ENCODE results near the gene KCTD7. TPM values are rescaled to one million over a fixed set of nuclear protein-coding genes. Genes with fewer than 3 reads are reported as not detected.
"Not testable (repeated sequence)": the region's sequence is repeated elsewhere in the genome, so short reads cannot be mapped to it uniquely, and the experiment has no call there.

KCTD7 gene
- total RNA-seq, 1 donor from 2014 or later = 14.6 TPM

GRCh38 chr7:66682350-66683093 is 53.8 kb downstream of the KCTD7 start:
- no peak overlapping the region for H3K27ac Mint-ChIP-seq (ENCODE audit: unreplicated experiment)
- H3K9me3 Mint-ChIP-seq (ENCODE audit: unreplicated experiment) = no peaks in the 10 kb centered on the region
- peaks cover 4% of the 10 kb centered on the region for H3K36me3 Mint-ChIP-seq (ENCODE audit: low read depth, unreplicated experiment)
- TF ChIP-seq, protein P1, sequence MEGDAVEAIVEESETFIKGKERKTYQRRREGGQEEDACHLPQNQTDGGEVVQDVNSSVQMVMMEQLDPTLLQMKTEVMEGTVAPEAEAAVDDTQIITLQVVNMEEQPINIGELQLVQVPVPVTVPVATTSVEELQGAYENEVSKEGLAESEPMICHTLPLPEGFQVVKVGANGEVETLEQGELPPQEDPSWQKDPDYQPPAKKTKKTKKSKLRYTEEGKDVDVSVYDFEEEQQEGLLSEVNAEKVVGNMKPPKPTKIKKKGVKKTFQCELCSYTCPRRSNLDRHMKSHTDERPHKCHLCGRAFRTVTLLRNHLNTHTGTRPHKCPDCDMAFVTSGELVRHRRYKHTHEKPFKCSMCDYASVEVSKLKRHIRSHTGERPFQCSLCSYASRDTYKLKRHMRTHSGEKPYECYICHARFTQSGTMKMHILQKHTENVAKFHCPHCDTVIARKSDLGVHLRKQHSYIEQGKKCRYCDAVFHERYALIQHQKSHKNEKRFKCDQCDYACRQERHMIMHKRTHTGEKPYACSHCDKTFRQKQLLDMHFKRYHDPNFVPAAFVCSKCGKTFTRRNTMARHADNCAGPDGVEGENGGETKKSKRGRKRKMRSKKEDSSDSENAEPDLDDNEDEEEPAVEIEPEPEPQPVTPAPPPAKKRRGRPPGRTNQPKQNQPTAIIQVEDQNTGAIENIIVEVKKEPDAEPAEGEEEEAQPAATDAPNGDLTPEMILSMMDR (IDR thresholded peaks at IDR 0.05; ENCODE audit: unreplicated experiment) = no peak
- H3K4me1 Mint-ChIP-seq (ENCODE audit: unreplicated experiment) = peaks cover 6% of the 10 kb centered on the region
- H3K27me3 Mint-ChIP-seq (ENCODE audit: unreplicated experiment) = peaks cover 3% of the 10 kb centered on the region
- peak overlapping the region; percentile 90 for H3K4me3 Mint-ChIP-seq (ENCODE audit: unreplicated experiment)
- DNase-seq (ENCODE audit: low spot score) = peak; percentile 45

DNA sequence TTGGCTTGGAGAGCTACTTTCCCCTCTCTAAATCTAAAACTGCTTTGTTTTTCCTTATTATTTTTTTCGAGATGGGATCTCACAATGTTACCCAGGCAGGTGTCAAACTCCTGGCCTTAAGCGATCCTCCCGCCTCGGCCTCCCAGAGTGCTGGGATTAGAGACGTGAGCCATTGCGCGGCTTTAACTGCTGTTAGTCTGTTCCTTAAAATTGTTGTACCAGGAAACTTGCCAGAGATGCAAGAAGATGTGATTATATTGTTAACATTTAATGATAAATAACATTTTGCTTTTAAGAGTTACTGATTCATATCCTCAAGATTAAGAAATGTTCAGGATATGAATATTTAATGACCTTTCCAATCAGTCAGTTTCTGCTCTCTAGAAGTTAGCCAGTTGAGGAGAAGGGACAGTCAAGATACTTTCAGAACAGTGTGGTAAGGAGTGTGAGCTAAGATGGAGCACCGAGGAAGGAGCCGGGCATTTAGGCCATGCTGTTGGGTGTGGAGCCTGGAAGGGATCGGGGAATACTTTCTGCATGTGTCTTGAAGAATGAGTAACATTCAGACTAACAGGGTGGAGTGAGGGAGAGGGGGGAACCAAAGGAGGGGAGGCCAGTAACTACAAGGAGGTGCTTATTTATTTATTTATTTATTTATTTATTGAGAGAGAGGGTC is 54.6 kb downstream of the KCTD7 start:
- not testable (repeated sequence) for H3K27ac Mint-ChIP-seq (ENCODE audit: unreplicated experiment); H3K36me3 Mint-ChIP-seq (ENCODE audit: low read depth, unreplicated experiment); H3K4me1 Mint-ChIP-seq (ENCODE audit: unreplicated experiment); H3K27me3 Mint-ChIP-seq (ENCODE audit: unreplicated experiment); DNase-seq (ENCODE audit: low spot score); H3K9me3 Mint-ChIP-seq (ENCODE audit: unreplicated experiment)
- H3K4me3 Mint-ChIP-seq (ENCODE audit: unreplicated experiment) = peak overlapping the region; percentile 74

- TF ChIP-seq, protein P1 (IDR thresholded peaks at IDR 0.05; ENCODE audit: unreplicated experiment) = no peak
- no peak overlapping the region for H3K27ac Mint-ChIP-seq (ENCODE audit: unreplicated experiment)
- DNase-seq (ENCODE audit: low spot score) = no peak
- peaks cover 6% of the 10 kb centered on the region for H3K4me1 Mint-ChIP-seq (ENCODE audit: unreplicated experiment)
- H3K36me3 Mint-ChIP-seq (ENCODE audit: low read depth, unreplicated experiment) = peaks cover 4% of the 10 kb centered on the region
- no peaks in the 10 kb centered on the region for H3K9me3 Mint-ChIP-seq (ENCODE audit: unreplicated experiment)
- peaks cover 2% of the 10 kb centered on the region for H3K27me3 Mint-ChIP-seq (ENCODE audit: unreplicated experiment)
- peak overlapping the region; percentile 42 for H3K4me3 Mint-ChIP-seq (ENCODE audit: unreplicated experiment)
Measured at GRCh38 chr7:66683770-66684123, 55.1 kb downstream of the KCTD7 start.

DNA sequence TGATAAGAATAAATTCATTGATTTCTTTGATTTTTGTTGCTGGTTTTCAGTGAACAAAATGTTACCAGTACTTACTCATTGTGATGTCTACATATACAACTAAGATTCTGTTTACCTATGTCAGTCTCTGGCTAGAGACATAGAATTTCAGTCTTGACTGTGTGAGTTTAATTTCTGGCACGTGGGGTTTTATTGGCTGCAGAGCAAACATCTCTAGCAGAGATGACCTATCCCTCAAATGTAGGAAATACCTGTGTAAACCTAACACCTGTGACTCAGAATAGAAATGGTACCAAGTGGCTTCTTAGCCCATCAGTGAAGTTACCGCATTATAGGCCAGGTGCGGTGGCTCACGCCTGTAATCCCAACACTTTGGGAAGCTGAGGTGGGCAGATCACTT is 57.0 kb downstream of the KCTD7 start:
- not testable (repeated sequence) for H3K4me3 Mint-ChIP-seq (ENCODE audit: unreplicated experiment); DNase-seq (ENCODE audit: low spot score); H3K4me1 Mint-ChIP-seq (ENCODE audit: unreplicated experiment); H3K36me3 Mint-ChIP-seq (ENCODE audit: low read depth, unreplicated experiment); H3K27ac Mint-ChIP-seq (ENCODE audit: unreplicated experiment); H3K27me3 Mint-ChIP-seq (ENCODE audit: unreplicated experiment); H3K9me3 Mint-ChIP-seq (ENCODE audit: unreplicated experiment)

GRCh38 chr7:66687186-66687585 is 58.5 kb downstream of the KCTD7 start:
- H3K27me3 Mint-ChIP-seq (ENCODE audit: unreplicated experiment) = no peaks in the 10 kb centered on the region
- no peaks in the 10 kb centered on the region for H3K9me3 Mint-ChIP-seq (ENCODE audit: unreplicated experiment)
- H3K27ac Mint-ChIP-seq (ENCODE audit: unreplicated experiment) = no peak overlapping the region
- peaks cover 6% of the 10 kb centered on the region for H3K4me1 Mint-ChIP-seq (ENCODE audit: unreplicated experiment)
- H3K4me3 Mint-ChIP-seq (ENCODE audit: unreplicated experiment) = no peak overlapping the region
- TF ChIP-seq, protein P1 (IDR thresholded peaks at IDR 0.05; ENCODE audit: unreplicated experiment) = no peak
- H3K36me3 Mint-ChIP-seq (ENCODE audit: low read depth, unreplicated experiment) = peaks cover 4% of the 10 kb centered on the region
- DNase-seq (ENCODE audit: low spot score) = no peak

DNA sequence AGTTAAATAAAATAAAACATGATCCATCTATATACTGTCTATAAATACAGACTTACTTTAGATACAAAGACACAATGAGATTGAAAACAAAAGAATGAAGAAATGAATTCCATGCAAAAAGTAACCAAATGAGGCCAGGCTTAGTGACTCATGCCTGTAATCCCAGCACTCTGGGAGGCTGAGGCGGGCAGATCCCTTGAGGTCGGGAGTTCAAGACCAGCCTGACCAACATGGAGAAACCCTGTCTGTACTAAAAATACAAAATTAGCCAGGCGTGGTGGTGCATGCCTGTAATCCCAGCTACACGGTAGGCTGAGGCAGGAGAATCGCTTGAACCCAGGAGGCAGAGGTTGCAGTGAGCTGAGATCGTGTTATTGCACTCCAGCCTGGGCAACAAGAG is 59.0 kb downstream of the KCTD7 start:
- H3K4me1 Mint-ChIP-seq (ENCODE audit: unreplicated experiment); DNase-seq (ENCODE audit: low spot score); H3K9me3 Mint-ChIP-seq (ENCODE audit: unreplicated experiment); H3K27ac Mint-ChIP-seq (ENCODE audit: unreplicated experiment); H3K36me3 Mint-ChIP-seq (ENCODE audit: low read depth, unreplicated experiment); H3K4me3 Mint-ChIP-seq (ENCODE audit: unreplicated experiment); H3K27me3 Mint-ChIP-seq (ENCODE audit: unreplicated experiment): not testable (repeated sequence)

Measured in endothelial cell (in vitro differentiated cells).